Occipital lobe (tissue), 2 donors: ENCODE results near the gene KCNMA1. TPM values are rescaled to one million over a fixed set of nuclear protein-coding genes. Genes with fewer than 3 reads are reported as not detected.

Experiments used
- DNase-seq: peaks from one replicate; lab custom pipeline; 2025; lab: John Stamatoyannopoulos, UW
- total RNA-seq: library from RNA; depleted of rRNA; stranded (reverse); fragments of >200 nt; gene quantifications from one replicate; pipeline ENCODE4 v1.2.3, GENCODE V29; 2014

Gene KCNMA1
- total RNA-seq, 1 donor from 2014 or later = 43.0 TPM

DNA sequence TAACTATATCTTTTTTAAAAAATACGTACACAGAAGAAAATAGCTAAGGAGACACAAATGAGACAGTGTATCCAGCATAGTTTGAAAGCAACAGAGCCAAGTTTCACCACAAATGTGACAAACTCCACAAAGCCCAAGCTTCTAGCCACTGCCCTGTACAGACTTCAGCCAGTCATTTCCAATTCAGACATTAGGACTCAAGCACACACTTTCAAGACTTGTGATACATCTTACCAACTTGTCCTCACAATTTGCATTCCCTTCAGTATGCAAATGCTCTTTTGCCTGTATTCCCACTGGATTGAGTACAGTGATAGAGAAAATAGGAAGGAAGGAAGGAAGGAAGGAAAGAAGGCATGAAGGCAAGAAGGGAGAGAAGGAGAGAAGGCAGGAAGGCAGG is 510.4 kb downstream of the KCNMA1 start:
- no peak for DNase-seq

- DNase-seq = no peak
Measured at GRCh38 chr10:77125231-77125630, 512.4 kb downstream of the KCNMA1 start.

DNA sequence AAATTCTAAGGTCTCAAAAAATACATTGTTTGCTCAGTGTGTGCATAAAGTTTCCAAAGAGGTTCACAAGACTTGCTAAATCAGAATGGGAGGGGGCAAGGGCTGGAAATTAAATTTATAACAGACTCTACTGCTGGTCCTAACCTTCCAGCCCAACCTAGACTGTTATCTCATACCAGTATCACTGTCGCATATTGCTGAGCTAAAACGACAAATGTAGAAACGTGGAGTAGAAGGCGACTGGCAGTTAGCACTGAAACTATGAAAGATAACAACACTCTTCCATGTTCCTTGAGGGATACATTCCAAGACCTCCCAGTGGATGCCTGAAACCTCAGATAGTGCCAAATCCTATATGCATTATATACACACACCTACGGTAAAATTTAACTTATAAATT is 514.3 kb downstream of the KCNMA1 start:
- DNase-seq = no peak

DNA sequence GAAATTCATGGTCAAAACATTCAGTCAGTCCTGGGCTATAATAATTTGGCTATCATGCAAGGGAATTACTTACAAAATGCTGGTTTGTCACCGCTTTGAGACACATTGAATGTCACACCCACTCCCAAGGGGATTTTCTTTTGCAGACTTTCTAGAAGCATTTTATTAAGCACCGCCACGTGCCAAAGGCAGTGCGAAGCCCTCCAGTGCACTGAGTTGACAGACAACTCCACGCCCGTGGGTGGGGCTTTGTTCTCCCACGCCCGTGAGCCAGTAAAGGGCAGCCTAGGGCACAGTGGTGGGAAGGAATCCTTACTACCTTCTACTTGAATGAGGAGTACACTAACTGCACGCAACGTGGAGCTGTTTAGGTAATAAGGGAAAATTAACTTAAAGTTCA is 515.8 kb downstream of the KCNMA1 start:
- DNase-seq = no peak

DNA sequence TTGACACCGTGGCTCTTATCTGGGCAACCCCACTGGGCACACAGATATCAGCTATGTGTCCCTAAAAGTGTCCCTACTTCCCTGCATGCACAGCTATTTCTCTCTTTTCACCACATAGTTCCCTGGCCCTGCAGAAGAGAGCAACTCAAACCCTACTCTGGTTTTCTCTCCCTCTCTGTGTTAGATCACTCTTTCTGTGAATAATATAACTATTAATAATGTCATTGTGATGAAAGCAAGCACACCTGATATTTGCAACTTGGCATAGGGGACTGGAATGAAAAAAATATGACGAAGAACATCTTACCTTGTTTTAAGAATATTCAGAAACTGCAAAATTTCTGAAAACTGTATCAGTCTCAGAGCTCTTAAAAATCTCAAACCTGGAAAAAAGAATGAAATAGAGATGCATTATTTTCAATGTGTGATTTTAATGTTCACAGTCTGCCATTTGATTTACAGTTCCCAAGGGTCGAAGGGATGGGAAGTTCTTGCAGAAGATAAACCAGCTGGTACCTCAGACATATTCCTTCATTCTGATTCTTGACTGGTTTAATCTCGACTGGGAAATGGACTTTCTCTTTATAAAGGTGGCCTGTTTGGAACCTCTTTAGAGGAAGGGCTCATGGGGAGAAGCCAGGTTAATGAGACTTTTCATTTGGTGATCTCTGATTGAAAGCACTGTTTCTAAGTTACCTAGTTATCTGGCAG is 516.8 kb downstream of the KCNMA1 start:
- DNase-seq = no peak

GRCh38 chr10:77120012-77120411 is 517.6 kb downstream of the KCNMA1 start:
- DNase-seq = no peak

DNA sequence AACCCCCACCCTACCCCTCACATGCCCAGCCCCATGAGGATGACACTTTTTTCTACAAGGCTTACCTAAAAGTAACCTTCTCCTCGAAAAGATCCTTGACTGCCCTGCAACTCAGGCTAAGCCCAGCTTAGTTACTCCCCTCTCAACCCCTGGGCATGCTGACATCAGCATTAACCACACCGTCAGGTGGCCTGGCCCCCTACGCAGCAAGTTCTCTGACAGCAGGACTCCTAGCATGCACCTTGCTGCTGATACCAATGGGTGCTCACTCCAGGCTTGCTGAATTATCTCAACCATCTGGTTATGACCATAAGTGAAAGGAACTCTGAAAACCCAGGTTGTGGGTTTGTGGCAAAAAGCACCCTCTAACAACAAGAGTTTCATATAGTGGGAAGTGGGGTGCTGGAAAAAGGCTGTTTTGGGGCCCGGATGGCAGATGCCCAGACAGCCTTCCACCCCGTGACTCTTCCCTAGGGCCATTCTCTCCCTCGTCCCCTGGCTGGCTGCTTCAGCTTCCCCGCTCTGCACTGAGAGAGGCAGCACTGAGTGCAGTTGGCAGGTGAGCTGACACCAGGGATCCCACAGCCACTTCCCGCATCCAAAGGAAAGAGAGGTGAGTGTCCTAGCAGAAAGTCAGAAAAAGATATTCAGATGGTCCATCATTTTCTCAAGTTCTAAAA is 518.9 kb downstream of the KCNMA1 start:
- no peak for DNase-seq

DNA sequence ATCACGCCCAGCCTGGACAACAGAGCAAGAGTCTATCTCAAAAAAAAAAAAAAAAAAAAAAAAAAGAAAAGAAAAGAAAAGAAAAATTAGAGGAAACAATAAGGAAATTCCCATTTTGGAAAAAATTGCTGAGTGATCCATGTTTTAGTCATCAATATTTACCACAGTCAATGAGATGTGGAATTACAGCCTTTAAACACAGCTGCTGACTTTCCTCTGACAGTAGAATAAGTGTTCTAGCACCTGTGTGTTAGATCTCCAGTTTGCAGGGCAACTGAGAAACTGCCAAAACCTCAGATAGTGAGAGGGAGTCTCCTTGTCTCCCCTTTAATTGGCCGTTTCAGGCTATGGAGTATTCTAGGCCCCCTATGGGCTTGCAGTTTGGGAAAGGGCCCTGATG is 520.1 kb downstream of the KCNMA1 start:
- no peak for DNase-seq

- no peak for DNase-seq
Measured at GRCh38 chr10:77116904-77117303, 520.7 kb downstream of the KCNMA1 start.

- DNase-seq = no peak
Measured at GRCh38 chr10:77114181-77114821, 523.3 kb downstream of the KCNMA1 start.

DNA sequence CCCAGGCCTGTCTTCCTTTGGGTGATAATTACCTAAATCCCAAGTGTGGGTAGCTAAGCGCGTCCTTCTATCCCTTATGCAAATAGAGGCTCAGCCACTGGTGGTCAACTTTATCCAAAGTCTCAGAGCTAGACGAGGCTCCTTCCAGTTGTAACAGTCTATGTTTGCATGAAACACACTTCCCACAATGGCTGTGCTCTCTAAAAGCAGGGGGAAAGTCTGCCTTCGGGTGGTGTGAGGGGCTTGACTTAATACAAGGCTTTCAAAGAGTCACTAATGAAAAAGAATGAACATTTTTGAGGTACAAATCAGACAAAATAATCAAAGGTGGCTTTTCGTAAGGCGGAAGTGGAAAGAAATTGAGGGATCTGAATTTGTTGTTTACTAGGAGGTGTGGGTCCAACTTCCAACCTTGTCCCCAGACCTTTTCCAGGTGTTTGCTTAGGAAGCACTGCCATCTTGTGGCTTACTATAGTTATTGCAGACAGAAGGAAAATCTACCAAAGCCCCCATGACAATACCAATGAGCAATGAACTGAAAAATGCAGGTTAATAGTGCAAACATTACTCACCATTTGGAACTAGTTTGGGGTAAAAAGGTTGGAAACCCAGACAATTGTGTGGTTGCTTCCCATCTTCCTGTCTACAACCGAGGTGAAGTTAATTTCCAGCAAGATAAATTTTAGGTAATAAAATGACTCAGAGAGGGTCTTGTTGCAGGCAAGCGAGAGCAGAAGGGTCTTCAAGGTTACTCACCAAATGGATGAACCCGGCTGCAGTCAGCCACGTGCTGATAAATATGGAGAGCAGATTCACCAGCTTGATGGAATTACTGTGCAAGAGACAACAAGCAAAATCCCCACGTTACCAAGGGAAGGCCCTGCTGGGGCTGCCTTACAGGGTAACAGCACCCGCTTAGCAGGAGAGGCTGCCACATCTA is 525.7 kb downstream of the KCNMA1 start:
- no peak for DNase-seq

DNA sequence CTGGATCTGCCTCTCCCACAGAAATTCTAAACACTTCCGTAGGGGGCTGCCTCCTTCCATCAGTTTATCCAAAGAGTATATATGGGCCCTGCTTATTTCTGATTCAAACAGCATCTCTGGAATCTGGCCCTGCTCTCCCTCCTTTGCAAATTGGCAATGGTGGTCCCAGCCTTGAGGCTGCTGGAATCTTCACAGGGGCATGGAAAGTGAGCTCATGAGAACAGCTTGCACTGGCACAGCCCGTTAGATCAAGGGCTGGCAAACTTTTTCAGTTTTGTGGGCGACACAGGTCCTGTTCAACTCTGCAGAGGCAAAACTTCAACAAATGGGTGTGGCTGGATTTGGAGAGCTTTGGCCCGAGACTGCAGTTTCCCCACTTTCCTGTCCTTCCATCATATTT is 526.9 kb downstream of the KCNMA1 start:
- DNase-seq = no peak

- DNase-seq = no peak
Measured at GRCh38 chr10:77109351-77109994, 528.1 kb downstream of the KCNMA1 start.

DNA sequence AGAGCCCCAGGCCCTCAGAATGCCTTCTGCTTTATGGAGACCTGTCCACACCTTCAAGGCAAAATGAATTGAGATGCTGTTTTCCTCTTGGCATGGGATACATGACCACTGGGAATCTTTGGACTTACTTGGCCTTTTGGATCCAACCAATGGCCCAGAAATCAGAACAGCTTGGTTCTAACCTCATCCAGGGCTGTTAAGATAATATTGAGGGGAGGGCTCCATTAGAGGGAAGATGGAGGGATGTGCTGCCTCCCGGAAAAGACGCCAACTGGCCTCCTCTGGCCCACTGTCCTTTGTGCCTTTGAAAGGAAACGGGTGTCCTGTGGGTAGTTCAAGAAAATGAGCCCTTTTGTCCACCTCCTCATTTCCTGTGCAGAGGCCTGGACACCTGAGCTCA is 530.9 kb downstream of the KCNMA1 start:
- no peak for DNase-seq

- DNase-seq = no peak
Measured at GRCh38 chr10:77105761-77106221, 531.8 kb downstream of the KCNMA1 start.

GRCh38 chr10:77104459-77104980 is 533.1 kb downstream of the KCNMA1 start:
- no peak for DNase-seq

DNA sequence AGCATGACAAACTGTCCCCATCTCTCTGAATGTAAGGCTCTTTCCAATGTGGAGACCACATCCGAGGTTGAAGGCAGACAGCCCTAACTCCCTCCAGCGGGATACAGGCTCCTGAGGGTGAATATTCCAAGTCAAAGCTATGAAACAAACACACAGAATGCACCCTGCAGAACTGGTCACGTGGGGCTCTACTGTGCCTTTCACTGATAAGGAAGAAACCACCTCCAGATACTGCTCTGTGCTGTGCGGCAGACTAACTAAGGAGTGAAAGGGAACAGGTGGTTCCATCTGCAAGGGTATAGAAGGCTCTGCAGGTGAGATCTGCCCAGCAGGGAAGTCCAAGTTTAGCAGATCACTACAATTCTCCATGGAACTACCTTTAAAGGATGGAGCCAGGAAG is 534.4 kb downstream of the KCNMA1 start:
- no peak for DNase-seq

DNA sequence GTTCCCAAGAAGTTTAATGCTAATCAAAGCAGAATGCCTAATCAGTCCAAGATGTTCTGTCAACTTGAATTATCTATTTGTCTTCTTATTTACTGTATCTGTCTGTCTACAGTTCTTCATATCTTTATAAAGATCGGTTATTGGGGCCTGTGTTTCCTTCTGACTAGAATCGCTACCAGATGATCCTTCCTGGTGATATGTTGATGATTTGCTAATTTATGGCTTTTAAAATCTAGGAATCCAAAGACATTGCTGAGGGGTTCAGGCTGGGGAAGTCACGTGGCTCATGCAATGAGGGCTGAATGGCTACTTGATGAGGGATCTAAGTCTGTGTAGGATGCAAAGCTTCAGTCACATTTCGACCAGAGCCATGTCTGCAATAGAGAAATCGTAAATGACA is 536.3 kb downstream of the KCNMA1 start:
- DNase-seq = no peak

DNA sequence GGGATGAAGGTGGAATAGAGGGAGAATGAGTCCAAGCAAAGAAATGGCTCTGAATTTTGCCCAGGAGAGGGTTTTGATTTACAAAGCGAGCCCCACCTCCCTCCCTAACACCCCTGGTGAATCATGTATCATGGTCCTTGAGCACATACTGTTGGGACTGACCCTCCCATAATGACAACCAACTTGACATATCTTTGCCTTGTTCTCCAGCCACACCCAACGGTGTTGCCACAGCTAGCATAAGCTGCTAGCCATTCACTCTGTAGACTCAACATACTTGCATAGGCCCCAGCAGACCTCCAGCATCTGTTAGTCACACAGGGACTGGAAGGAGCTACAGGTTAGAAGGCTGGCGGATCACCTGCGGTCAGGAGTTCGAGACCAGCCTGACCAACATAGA is 538.5 kb downstream of the KCNMA1 start:
- DNase-seq = no peak

DNA sequence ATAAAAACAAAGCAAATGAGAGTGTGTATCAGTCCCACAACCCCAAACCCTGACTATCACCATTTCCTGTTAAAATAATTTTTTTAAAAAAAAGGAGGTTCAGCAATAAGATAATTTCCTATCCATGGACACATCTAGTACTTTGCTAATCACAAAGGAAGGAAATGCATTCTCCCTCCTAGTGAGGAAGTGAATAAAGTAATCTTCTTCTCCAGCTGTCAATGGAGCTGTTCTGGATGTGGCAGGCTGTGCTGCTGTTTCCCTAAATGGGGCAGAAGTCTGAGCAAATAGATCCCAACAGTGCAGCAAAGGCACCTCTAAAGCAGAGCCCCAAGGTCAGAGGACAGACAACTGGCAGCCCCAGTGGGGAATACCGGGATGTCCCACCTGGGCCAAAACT is 540.0 kb downstream of the KCNMA1 start:
- DNase-seq = no peak

GRCh38 chr10:77093126-77093525 is 544.5 kb downstream of the KCNMA1 start:
- DNase-seq = no peak
